K562 (cell line): ENCODE data around the gene AFG1L. TPM values are rescaled to one million over a fixed set of nuclear protein-coding genes. Genes with fewer than 3 reads are reported as not detected.

Source experiments
- ATAC-seq: fragments of 200-7000 bp; cut with Tn5 transposase; 3 replicates; pipeline ENCODE4 v1.9.1; 2020; ENCODE audit warnings: moderate library complexity
- BruUV-seq: library from RNA; stranded (reverse); fragments of 400-500 nt; replicated peaks from 2 replicates; lab custom pipeline; 2021; lab: Mats Ljungman, UMichigan
- CTCF ChIA-PET: fragments of 300-600 bp; formaldehyde crosslinking; extraction: SDS; loops from one replicate; lab custom pipeline; 2021; ENCODE audit warnings: low intra/inter-chr PET ratio; lab: Yijun Ruan, JAX
- POLR2A ChIA-PET: fragments of 300-600, 350-650 bp; sonication (Branson Sonifier 250); formaldehyde crosslinking; extraction: SDS; loops from one replicate; lab custom pipeline; 2021; ENCODE audit warnings: antibody characterized with exemption, inconsistent platforms; lab: Yijun Ruan, JAX
- DNase-seq, 4 experiments: peaks; one replicate each; pipeline versions ENCODE4 v3.0.0 to v3.0.0-alpha.2; 2011 to 2018; ENCODE audit warnings: low spot score in 3 of 4, mixed read lengths in 3 of 4; ENCODE audit errors: extremely low read depth in 1 of 4
- FAIRE-seq: peaks from 2 replicates; lab custom pipeline; 2011; peaks lifted over from hg19 to GRCh38; lab: Jason Lieb, UNC
- H2AFZ ChIP-seq: 2 replicates; pipeline ENCODE4 v1.6.0; 2011; ENCODE audit warnings: low read depth, low read length, control low read depth, inconsistent platforms
- H3K27ac ChIP-seq: fragments of 200-600 bp; 3 replicates; pipeline ENCODE4 v1.8.0; 2011; ENCODE audit warnings: low read depth, mild to moderate bottlenecking, control low read depth, inconsistent platforms, low read length, moderate library complexity, mixed read lengths; ENCODE audit errors: extremely low read depth
- H3K27me3 ChIP-seq, 2 experiments: fragments of 300-600 bp in 1 of 2; 2 replicates in 1 of 2; 3 replicates in 1 of 2; pipeline versions ENCODE4 v1.6.0 to v1.8.0; 2011; ENCODE audit warnings: inconsistent platforms in 2 of 2, low read length in 2 of 2, mild to moderate bottlenecking in 1 of 2, mixed read lengths in 1 of 2, moderate library complexity in 1 of 2; ENCODE audit not compliant: control insufficient read depth in 2 of 2, insufficient read depth in 2 of 2
- H3K36me3 ChIP-seq: fragments of 300-600 bp; 3 replicates; pipeline ENCODE4 v1.8.0; 2011; ENCODE audit warnings: mild to moderate bottlenecking, low read length, inconsistent platforms; ENCODE audit not compliant: control insufficient read depth, insufficient read depth
- H3K4me1 ChIP-seq, 2 experiments: fragments of 200-600 bp in 1 of 2; replicated peaks in 1 of 2; 2 replicates in 1 of 2; 3 replicates in 1 of 2; pipeline versions ENCODE4 v1.5.1 to v1.8.0; 2011; ENCODE audit warnings: inconsistent platforms in 2 of 2, low read length in 2 of 2, mild to moderate bottlenecking in 1 of 2, mixed read lengths in 1 of 2, moderate library complexity in 1 of 2; ENCODE audit not compliant: control insufficient read depth in 2 of 2, insufficient read depth in 2 of 2
- H3K4me2 ChIP-seq: 2 replicates; pipeline ENCODE4 v1.6.1; 2011; ENCODE audit warnings: low read length, control low read depth, inconsistent platforms, mixed read lengths; ENCODE audit not compliant: insufficient read depth
- H3K4me3 ChIP-seq: fragments of 200-600 bp; sonication (generic), shearing (Covaris generic); 2 replicates; pipeline ENCODE4 v1.5.1; 2016; ENCODE audit warnings: control low read depth, inconsistent platforms
- H3K79me2 ChIP-seq: fragments of 200-600 bp; 3 replicates; pipeline ENCODE4 v1.8.0; 2011; ENCODE audit warnings: low read length, inconsistent platforms; ENCODE audit not compliant: control insufficient read depth, insufficient read depth
- H3K9ac ChIP-seq, 2 experiments: 2 replicates each; pipeline versions ENCODE4 v1.6.0 to v1.6.1; 2011; ENCODE audit warnings: low read depth in 2 of 2, low read length in 2 of 2, control low read depth in 1 of 2, inconsistent platforms in 1 of 2, mild to moderate bottlenecking in 1 of 2, mixed read lengths in 1 of 2; ENCODE audit not compliant: insufficient read depth in 1 of 2
- H3K9me1 ChIP-seq: one replicate; pipeline ENCODE4 v1.6.0; 2011; ENCODE audit warnings: inconsistent platforms, mild to moderate bottlenecking, low read length, moderate library complexity; ENCODE audit not compliant: control insufficient read depth, insufficient read depth
- H3K9me3 ChIP-seq: replicated peaks from 2 replicates; pipeline ENCODE4 v1.5.1; 2011; ENCODE audit warnings: low read depth, low read length, inconsistent platforms; ENCODE audit not compliant: control insufficient read depth, insufficient read depth
- H4K20me1 ChIP-seq: replicated peaks from 2 replicates; pipeline ENCODE4 v1.6.1; 2011; ENCODE audit warnings: low read length, inconsistent platforms, mixed read lengths; ENCODE audit not compliant: control insufficient read depth, insufficient read depth
- SPI1 ChIP-seq: IDR thresholded peaks from 2 replicates; pipeline ENCODE4 v1.6.1; 2011; ENCODE audit warnings: low read depth, low read length, control low read depth, borderline replicate concordance
- WGBS: fragments of 100-300 bp; shearing (Covaris generic); methylation state at CpG from one replicate; pipeline ENCODE4 v1.1.6; 2016; ENCODE audit warnings: low coverage, mixed read lengths; ENCODE audit not compliant: insufficient coverage; ENCODE audit errors: missing lambda C conversion rate; 5-methylcytosine and 5-hydroxymethylcytosine counted together
- in situ Hi-C: fragments of 300-500 bp; cut with MboI; formaldehyde crosslinking; loops from 4 replicates; pipeline ENCODE4 v1.15.0; 2018; ENCODE audit warnings: inconsistent platforms, mixed read lengths
- intact Hi-C: fragments of 100-400 bp; cut with micrococcal nuclease; formaldehyde crosslinking; loops from 2 replicates; pipeline ENCODE4 v1.14.2; 2022
- polyA plus RNA-seq, 8 experiments: library from polyadenylated mRNA; depleted of rRNA in 4 of 8; stranded (reverse) in 5 of 8; unstranded in 3 of 8; fragments of >200 nt; fragmentation: Nextera tagmentation in 2 of 8; fragmentation: Illumina TruSeq in 1 of 8; extraction: Ambion mirVana in 2 of 8; extraction: Trizol in 1 of 8; gene quantifications; 2 replicates each; pipeline versions ENCODE4 v1.2.1 to v1.2.3, GENCODE V29; 2011 to 2014; ENCODE audit warnings: inconsistent platforms in 1 of 8, missing spikeins in 1 of 8
- total RNA-seq, 7 experiments: library from RNA; depleted of rRNA in 6 of 7; stranded (reverse); fragments of >200 nt in 6 of 7; fragmentation: Illumina TruSeq in 2 of 7; extraction: Trizol in 2 of 7; gene quantifications; 2 replicates each; pipeline versions ENCODE4 v1.2.1 to v1.2.3, GENCODE V29; 2011 to 2021; ENCODE audit warnings: low replicate concordance in 1 of 7
- TF ChIP-seq, protein P1 (sequence below): fragments of 250-450 bp; sonication (Bioruptor Pico); IDR thresholded peaks from 2 replicates; pipeline ENCODE4 v1.8.0; 2022; ENCODE audit warnings: moderate library complexity, mild to moderate bottlenecking, inconsistent platforms

Gene AFG1L
- total and polyA plus RNA-seq, 9 of the 15 experiments (the other 6 are each of a cell fraction or from before 2014, with no cell fraction given): 2.2 to 15.5 (median 5.8) TPM

DNA sequence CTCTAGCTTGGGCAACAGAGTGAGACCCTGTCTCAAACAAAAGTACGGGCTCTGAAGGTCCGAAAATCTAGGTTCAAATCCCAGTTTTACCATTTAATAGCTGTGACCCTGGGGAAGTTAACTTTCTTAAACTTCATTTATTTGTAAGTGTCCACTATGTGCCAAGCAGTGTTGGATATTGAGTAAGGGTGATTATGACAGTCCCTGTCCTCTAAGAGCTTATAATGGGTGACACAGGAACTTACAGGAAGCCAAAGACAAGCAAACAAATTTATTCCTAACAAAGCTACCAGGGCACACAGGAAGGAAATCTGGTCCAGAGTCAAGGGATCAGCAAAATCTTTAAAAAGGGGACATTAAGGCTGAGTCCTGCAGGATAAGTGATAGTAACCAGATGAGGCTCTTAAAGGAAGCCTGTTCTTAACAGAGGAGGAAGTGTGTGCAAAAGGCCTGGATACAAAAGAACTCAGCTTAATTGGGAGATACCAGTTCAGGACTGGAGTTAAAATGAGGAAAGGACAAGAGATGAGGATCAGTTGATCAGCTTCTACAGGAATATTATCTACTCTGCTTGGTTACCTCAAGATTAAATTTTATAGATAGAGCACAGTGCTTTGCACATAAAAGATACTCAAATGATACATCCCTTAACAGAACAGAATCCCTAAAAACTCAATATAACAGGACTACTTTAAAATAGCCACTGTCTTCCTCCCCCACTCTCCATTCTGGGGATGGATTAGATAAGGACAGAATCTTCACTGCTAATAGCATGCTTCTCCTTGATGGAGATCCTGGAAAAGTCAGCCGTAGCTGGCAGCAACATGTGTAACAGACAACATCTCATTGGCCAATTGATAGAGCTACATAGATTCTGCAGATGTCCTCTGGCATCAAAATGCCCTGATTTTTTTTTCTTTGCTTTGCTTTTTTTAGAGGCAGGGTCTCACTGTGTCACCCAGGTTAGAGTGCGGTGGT, 40.1 kb upstream of the AFG1L start:
- no peak overlapping the region for H3K4me3 ChIP-seq
- H3K27me3 ChIP-seq: no peaks in the 10 kb centered on the region
- H3K36me3 ChIP-seq: peaks cover 63% of the 10 kb centered on the region
- no peaks in the 10 kb centered on the region for H3K9me3 ChIP-seq
- H3K4me1 ChIP-seq: peaks cover 14% of the 10 kb centered on the region in 2 experiments
- CTCF ChIA-PET: no interaction called here
- WGBS: 78% methylated on average over 4 of the region's 4 CpGs
- no peak overlapping the region for H3K27ac ChIP-seq
- DNase-seq (no peak), FAIRE-seq (no peak), ATAC-seq (no peak)
- 0 out of 2 replicates have a peak, but pooled peaks have one; percentile 16 for TF ChIP-seq SPI1
- TF ChIP-seq, protein P1, sequence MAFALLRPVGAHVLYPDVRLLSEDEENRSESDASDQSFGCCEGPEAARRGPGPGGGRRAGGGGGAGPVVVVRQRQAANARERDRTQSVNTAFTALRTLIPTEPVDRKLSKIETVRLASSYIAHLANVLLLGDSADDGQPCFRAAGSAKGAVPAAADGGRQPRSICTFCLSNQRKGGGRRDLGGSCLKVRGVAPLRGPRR: no peak
- peaks cover 97% of the 10 kb centered on the region for H3K79me2 ChIP-seq
- intact Hi-C loops: loop anchor here (5.0 to 10.0 kb wide), 2 partner anchors 77 to 140 kb away; no protein-coding TSS in a partner anchor
- no peak overlapping the region for H2AFZ ChIP-seq
- BruUV-seq: no TSS peak
- POLR2A ChIA-PET: interaction anchor here (0.7 to 1.6 kb wide), 3 partner anchors 8 to 27 kb away, joined by 3 to 4 read pairs (median 3); no protein-coding TSS in a partner anchor
- H4K20me1 ChIP-seq: peaks cover 8% of the 10 kb centered on the region
- no peaks in the 10 kb centered on the region for H3K9me1 ChIP-seq
- in situ Hi-C loops: no loop called here
- H3K4me2 ChIP-seq: no peak overlapping the region
- peak overlapping the region in 1 of 2 experiments; percentile 50; a peak in 1 of 4 replicates for H3K9ac ChIP-seq
